Testis (tissue), 2 donors: ENCODE data around the gene P3H2.

Source experiments
- POLR2A ChIP-seq: fragments of 450-650 bp; IDR thresholded peaks from one replicate; pipeline ENCODE4 v1.6.1; 2017; ENCODE audit warnings: antibody characterized with exemption, mild to moderate bottlenecking, moderate library complexity
- TF ChIP-seq, protein P1 (sequence below), 3 experiments: fragments of 450-650 bp in 2 of 3; fragments of 200-600 bp in 1 of 3; sonication (generic) in 1 of 3; IDR thresholded peaks; one replicate each; pipeline ENCODE4 v1.5.1; 2016 to 2019; ENCODE audit warnings: antibody characterized with exemption in 3 of 3, mild to moderate bottlenecking in 2 of 3, moderate library complexity in 1 of 3

DNA sequence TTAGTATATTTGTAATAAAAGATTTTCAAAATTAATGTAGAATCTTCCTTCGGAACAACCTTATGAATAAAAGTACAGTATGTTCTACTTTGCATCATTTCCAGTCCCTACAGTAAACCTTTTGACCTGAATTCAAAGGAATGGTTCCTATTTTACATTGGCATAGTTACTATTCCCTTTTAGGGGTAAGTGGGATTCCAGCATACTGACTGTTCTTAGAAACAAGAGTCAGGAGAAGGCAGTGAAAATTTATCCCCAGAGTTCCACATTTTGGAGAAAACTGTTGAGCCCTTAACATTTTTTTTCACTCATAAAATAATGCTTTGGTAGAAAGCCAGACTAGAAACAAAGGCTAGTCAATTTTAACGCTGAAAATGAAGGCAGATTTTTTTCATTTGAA lies 78.1 kb downstream of the P3H2 start:
- TF ChIP-seq, protein P1, sequence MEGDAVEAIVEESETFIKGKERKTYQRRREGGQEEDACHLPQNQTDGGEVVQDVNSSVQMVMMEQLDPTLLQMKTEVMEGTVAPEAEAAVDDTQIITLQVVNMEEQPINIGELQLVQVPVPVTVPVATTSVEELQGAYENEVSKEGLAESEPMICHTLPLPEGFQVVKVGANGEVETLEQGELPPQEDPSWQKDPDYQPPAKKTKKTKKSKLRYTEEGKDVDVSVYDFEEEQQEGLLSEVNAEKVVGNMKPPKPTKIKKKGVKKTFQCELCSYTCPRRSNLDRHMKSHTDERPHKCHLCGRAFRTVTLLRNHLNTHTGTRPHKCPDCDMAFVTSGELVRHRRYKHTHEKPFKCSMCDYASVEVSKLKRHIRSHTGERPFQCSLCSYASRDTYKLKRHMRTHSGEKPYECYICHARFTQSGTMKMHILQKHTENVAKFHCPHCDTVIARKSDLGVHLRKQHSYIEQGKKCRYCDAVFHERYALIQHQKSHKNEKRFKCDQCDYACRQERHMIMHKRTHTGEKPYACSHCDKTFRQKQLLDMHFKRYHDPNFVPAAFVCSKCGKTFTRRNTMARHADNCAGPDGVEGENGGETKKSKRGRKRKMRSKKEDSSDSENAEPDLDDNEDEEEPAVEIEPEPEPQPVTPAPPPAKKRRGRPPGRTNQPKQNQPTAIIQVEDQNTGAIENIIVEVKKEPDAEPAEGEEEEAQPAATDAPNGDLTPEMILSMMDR (IDR thresholded peaks at IDR 0.05): no peak
- no peak for TF ChIP-seq POLR2A
